Measurements from ENCODE around the gene BCAR3.

DNA sequence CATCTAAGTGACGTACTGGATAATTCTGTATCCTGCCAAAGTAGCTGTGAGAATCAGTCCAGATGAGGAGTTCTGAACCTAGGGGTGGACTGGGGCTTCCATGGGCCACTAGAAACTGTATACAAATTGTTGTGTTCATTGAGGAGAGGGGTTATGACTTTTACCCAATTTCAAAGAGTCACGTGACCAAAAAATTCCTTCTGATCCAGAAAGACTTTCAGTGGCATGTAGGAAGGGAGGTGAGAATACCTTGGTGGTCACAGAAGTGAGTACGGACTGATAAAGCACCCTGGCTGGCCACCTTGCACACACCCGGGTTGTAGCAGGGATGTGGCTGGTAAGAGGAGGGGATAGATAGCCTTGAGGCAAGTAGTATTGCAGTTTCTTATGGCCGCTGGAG is 60.4 kb downstream of the BCAR3 start:
- TF ChIP-seq POLR2AphosphoS5 (IDR thresholded peaks at IDR 0.05) (no peak), EP300 (IDR thresholded peaks at IDR 0.05) (no peak)
- TF ChIP-seq, protein P1, sequence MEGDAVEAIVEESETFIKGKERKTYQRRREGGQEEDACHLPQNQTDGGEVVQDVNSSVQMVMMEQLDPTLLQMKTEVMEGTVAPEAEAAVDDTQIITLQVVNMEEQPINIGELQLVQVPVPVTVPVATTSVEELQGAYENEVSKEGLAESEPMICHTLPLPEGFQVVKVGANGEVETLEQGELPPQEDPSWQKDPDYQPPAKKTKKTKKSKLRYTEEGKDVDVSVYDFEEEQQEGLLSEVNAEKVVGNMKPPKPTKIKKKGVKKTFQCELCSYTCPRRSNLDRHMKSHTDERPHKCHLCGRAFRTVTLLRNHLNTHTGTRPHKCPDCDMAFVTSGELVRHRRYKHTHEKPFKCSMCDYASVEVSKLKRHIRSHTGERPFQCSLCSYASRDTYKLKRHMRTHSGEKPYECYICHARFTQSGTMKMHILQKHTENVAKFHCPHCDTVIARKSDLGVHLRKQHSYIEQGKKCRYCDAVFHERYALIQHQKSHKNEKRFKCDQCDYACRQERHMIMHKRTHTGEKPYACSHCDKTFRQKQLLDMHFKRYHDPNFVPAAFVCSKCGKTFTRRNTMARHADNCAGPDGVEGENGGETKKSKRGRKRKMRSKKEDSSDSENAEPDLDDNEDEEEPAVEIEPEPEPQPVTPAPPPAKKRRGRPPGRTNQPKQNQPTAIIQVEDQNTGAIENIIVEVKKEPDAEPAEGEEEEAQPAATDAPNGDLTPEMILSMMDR (IDR thresholded peaks at IDR 0.05) = no peak

All from suprapubic skin (tissue), 4 donors.